GM23338 (cell line): ENCODE data around the gene NTNG1. TPM values are rescaled to one million over a fixed set of nuclear protein-coding genes. Genes with fewer than 3 reads are reported as not detected.

Source experiments
- ATAC-seq: fragments of 200-7000 bp; cut with Tn5 transposase; 3 replicates; pipeline ENCODE4 v1.9.1; 2020
- DNase-seq: peaks from one replicate; pipeline ENCODE4 v3.0.0-alpha.2; 2015; ENCODE audit warnings: low spot score
- H2AFZ ChIP-seq: fragments of 200-600 bp; sonication (generic); 2 replicates; pipeline ENCODE4 v1.8.0; 2016; ENCODE audit warnings: antibody characterized with exemption, mild to moderate bottlenecking, moderate library complexity
- H3F3A ChIP-seq: fragments of 200-600 bp; sonication (generic); replicated peaks from 2 replicates; pipeline ENCODE4 v1.8.0; 2017; ENCODE audit warnings: antibody characterized with exemption, mixed run types, low read depth
- H3K27ac ChIP-seq: fragments of 200-600 bp; sonication (generic); 2 replicates; pipeline ENCODE4 v1.6.1; 2016; ENCODE audit warnings: low read depth
- H3K27me3 ChIP-seq: fragments of 200-600 bp; sonication (generic); 2 replicates; pipeline ENCODE4 v1.8.0; 2016; ENCODE audit warnings: mild to moderate bottlenecking, mixed run types, moderate library complexity; ENCODE audit not compliant: insufficient read depth
- H3K36me3 ChIP-seq: fragments of 200-600 bp; sonication (generic); 2 replicates; pipeline ENCODE4 v1.8.0; 2016; ENCODE audit warnings: mild to moderate bottlenecking; ENCODE audit not compliant: insufficient read depth
- H3K4me1 ChIP-seq: fragments of 200-600 bp; sonication (generic); 2 replicates; pipeline ENCODE4 v1.8.0; 2016; ENCODE audit warnings: mild to moderate bottlenecking, moderate library complexity; ENCODE audit not compliant: insufficient read depth
- H3K4me2 ChIP-seq: fragments of 200-600 bp; sonication (generic); 2 replicates; pipeline ENCODE4 v1.7.1; 2017; ENCODE audit warnings: mixed run types
- H3K4me3 ChIP-seq: fragments of 200-600 bp; sonication (generic); 2 replicates; pipeline ENCODE4 v1.6.1; 2016; ENCODE audit warnings: mixed run types
- H3K79me2 ChIP-seq: fragments of 200-600 bp; sonication (generic); replicated peaks from 2 replicates; pipeline ENCODE4 v1.8.0; 2017; ENCODE audit warnings: mild to moderate bottlenecking; ENCODE audit not compliant: insufficient read depth
- H3K9me2 ChIP-seq: fragments of 200-600 bp; sonication (generic); 2 replicates; pipeline ENCODE4 v1.8.0; 2017; ENCODE audit not compliant: insufficient read depth
- H4K20me1 ChIP-seq: fragments of 200-600 bp; sonication (generic); replicated peaks from 2 replicates; pipeline ENCODE4 v1.8.0; 2017; ENCODE audit warnings: mild to moderate bottlenecking; ENCODE audit not compliant: insufficient read depth
- H3K27ac Mint-ChIP-seq: 2 replicates; pipeline ENCODE4 v1.8.0; 2020; ENCODE audit warnings: inconsistent platforms, mild to moderate bottlenecking, moderate library complexity, mixed read lengths
- H3K27me3 Mint-ChIP-seq: 3 replicates; pipeline ENCODE4 v1.8.0; 2022; ENCODE audit warnings: low read depth, mild to moderate bottlenecking, moderate library complexity, mixed read lengths, inconsistent platforms; ENCODE audit not compliant: insufficient read depth, poor library complexity
- H3K36me3 Mint-ChIP-seq: 3 replicates; pipeline ENCODE4 v1.8.0; 2021; ENCODE audit warnings: low read depth, mild to moderate bottlenecking, inconsistent platforms, moderate library complexity, mixed read lengths
- H3K4me1 Mint-ChIP-seq: 3 replicates; pipeline ENCODE4 v1.8.0; 2020; ENCODE audit warnings: mild to moderate bottlenecking, inconsistent platforms, mixed read lengths
- H3K4me3 Mint-ChIP-seq: 3 replicates; pipeline ENCODE4 v1.8.0; 2021; ENCODE audit warnings: moderate library complexity, mild to moderate bottlenecking, inconsistent platforms, mixed read lengths
- H3K9me3 Mint-ChIP-seq: 3 replicates; pipeline ENCODE4 v1.8.0; 2020; ENCODE audit warnings: moderate library complexity, mild to moderate bottlenecking, inconsistent platforms, mixed read lengths
- CREB1 ChIP-seq: fragments of 250-450 bp; sonication (Bioruptor Pico); IDR thresholded peaks from 2 replicates; pipeline ENCODE4 v1.5.0; 2020; ENCODE audit warnings: low read depth, mild to moderate bottlenecking, moderate library complexity
- ETS1 ChIP-seq: IDR thresholded peaks from 2 replicates; pipeline ENCODE4 v1.6.1; 2016; ENCODE audit warnings: antibody characterized with exemption
- EZH2phosphoT487 ChIP-seq: fragments of 200-600 bp; sonication (generic); IDR thresholded peaks from one replicate; pipeline ENCODE4 v1.8.1; 2018; ENCODE audit warnings: antibody characterized with exemption; ENCODE audit not compliant: unreplicated experiment
- JUNB ChIP-seq: IDR thresholded peaks from one replicate; pipeline ENCODE4 v1.6.1; 2016; ENCODE audit warnings: antibody characterized with exemption; ENCODE audit not compliant: unreplicated experiment
- NANOG ChIP-seq: IDR thresholded peaks from 2 replicates; pipeline ENCODE4 v1.6.1; 2016; ENCODE audit warnings: antibody characterized with exemption, borderline replicate concordance
- POLR2AphosphoS5 ChIP-seq: IDR thresholded peaks from 2 replicates; pipeline ENCODE4 v1.6.1; 2016; ENCODE audit warnings: antibody characterized with exemption, low read depth
- ZNF114 ChIP-seq: fragments of 250-450 bp; sonication (Bioruptor Pico); IDR thresholded peaks from 2 replicates; pipeline ENCODE4 v1.5.0; 2020; ENCODE audit warnings: mild to moderate bottlenecking, moderate library complexity
- polyA plus RNA-seq: library from polyadenylated mRNA; unstranded; fragments of >200 nt; fragmentation: Nextera tagmentation; extraction: Ambion mirVana; gene quantifications from 2 replicates; pipeline ENCODE4 v1.2.1, GENCODE V29; 2016
- total RNA-seq: library from RNA; depleted of rRNA; stranded (reverse); fragments of >200 nt; shearing (Covaris generic); gene quantifications from 2 replicates; pipeline ENCODE4 v1.2.3, GENCODE V29; 2014
- TF ChIP-seq, protein P1 (sequence below): IDR thresholded peaks from one replicate; pipeline ENCODE4 v1.6.1; 2018; ENCODE audit warnings: antibody characterized with exemption; ENCODE audit not compliant: unreplicated experiment
- TF ChIP-seq, protein P2 (sequence below): fragments of 250-450 bp; sonication (Bioruptor Pico); IDR thresholded peaks from 2 replicates; pipeline ENCODE4 v1.5.0; 2020; ENCODE audit warnings: mild to moderate bottlenecking, moderate library complexity

Gene NTNG1
- total and polyA plus RNA-seq, 2 experiments from 2014 or later = 7.2 to 10.3 TPM

- TF ChIP-seq, protein P1, sequence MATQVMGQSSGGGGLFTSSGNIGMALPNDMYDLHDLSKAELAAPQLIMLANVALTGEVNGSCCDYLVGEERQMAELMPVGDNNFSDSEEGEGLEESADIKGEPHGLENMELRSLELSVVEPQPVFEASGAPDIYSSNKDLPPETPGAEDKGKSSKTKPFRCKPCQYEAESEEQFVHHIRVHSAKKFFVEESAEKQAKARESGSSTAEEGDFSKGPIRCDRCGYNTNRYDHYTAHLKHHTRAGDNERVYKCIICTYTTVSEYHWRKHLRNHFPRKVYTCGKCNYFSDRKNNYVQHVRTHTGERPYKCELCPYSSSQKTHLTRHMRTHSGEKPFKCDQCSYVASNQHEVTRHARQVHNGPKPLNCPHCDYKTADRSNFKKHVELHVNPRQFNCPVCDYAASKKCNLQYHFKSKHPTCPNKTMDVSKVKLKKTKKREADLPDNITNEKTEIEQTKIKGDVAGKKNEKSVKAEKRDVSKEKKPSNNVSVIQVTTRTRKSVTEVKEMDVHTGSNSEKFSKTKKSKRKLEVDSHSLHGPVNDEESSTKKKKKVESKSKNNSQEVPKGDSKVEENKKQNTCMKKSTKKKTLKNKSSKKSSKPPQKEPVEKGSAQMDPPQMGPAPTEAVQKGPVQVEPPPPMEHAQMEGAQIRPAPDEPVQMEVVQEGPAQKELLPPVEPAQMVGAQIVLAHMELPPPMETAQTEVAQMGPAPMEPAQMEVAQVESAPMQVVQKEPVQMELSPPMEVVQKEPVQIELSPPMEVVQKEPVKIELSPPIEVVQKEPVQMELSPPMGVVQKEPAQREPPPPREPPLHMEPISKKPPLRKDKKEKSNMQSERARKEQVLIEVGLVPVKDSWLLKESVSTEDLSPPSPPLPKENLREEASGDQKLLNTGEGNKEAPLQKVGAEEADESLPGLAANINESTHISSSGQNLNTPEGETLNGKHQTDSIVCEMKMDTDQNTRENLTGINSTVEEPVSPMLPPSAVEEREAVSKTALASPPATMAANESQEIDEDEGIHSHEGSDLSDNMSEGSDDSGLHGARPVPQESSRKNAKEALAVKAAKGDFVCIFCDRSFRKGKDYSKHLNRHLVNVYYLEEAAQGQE = no peak
- no peak for TF ChIP-seq POLR2AphosphoS5
- TF ChIP-seq ZNF114 (CRISPR knock-in tag) = no peak
- TF ChIP-seq CREB1 (CRISPR knock-in tag) = no peak
- TF ChIP-seq, protein P2, sequence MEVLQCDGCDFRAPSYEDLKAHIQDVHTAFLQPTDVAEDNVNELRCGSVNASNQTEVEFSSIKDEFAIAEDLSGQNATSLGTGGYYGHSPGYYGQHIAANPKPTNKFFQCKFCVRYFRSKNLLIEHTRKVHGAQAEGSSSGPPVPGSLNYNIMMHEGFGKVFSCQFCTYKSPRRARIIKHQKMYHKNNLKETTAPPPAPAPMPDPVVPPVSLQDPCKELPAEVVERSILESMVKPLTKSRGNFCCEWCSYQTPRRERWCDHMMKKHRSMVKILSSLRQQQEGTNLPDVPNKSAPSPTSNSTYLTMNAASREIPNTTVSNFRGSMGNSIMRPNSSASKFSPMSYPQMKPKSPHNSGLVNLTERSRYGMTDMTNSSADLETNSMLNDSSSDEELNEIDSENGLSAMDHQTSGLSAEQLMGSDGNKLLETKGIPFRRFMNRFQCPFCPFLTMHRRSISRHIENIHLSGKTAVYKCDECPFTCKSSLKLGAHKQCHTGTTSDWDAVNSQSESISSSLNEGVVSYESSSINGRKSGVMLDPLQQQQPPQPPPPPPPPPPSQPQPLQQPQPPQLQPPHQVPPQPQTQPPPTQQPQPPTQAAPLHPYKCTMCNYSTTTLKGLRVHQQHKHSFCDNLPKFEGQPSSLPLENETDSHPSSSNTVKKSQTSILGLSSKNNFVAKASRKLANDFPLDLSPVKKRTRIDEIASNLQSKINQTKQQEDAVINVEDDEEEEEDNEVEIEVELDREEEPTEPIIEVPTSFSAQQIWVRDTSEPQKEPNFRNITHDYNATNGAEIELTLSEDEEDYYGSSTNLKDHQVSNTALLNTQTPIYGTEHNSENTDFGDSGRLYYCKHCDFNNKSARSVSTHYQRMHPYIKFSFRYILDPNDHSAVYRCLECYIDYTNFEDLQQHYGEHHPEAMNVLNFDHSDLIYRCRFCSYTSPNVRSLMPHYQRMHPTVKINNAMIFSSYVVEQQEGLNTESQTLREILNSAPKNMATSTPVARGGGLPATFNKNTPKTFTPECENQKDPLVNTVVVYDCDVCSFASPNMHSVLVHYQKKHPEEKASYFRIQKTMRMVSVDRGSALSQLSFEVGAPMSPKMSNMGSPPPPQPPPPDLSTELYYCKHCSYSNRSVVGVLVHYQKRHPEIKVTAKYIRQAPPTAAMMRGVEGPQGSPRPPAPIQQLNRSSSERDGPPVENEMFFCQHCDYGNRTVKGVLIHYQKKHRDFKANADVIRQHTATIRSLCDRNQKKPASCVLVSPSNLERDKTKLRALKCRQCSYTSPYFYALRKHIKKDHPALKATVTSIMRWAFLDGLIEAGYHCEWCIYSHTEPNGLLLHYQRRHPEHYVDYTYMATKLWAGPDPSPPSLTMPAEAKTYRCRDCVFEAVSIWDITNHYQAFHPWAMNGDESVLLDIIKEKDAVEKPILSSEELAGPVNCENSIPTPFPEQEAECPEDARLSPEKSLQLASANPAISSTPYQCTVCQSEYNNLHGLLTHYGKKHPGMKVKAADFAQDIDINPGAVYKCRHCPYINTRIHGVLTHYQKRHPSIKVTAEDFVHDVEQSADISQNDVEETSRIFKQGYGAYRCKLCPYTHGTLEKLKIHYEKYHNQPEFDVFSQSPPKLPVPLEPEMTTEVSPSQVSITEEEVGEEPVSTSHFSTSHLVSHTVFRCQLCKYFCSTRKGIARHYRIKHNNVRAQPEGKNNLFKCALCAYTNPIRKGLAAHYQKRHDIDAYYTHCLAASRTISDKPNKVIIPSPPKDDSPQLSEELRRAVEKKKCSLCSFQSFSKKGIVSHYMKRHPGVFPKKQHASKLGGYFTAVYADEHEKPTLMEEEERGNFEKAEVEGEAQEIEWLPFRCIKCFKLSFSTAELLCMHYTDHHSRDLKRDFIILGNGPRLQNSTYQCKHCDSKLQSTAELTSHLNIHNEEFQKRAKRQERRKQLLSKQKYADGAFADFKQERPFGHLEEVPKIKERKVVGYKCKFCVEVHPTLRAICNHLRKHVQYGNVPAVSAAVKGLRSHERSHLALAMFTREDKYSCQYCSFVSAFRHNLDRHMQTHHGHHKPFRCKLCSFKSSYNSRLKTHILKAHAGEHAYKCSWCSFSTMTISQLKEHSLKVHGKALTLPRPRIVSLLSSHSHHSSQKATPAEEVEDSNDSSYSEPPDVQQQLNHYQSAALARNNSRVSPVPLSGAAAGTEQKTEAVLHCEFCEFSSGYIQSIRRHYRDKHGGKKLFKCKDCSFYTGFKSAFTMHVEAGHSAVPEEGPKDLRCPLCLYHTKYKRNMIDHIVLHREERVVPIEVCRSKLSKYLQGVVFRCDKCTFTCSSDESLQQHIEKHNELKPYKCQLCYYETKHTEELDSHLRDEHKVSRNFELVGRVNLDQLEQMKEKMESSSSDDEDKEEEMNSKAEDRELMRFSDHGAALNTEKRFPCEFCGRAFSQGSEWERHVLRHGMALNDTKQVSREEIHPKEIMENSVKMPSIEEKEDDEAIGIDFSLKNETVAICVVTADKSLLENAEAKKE (CRISPR knock-in tag) = no peak
Measured at GRCh38 chr1:107116306-107116790, 24.5 kb upstream of the NTNG1 start (continued).

GRCh38 chr1:107122225-107122624, 18.6 kb upstream of the NTNG1 start:
- Mint-ChIP-seq H3K36me3 (no peaks in the 10 kb centered on the region), H3K27ac (no peak overlapping the region), H3K9me3 (no peaks in the 10 kb centered on the region), H3K4me3 (no peak overlapping the region), H3K27me3 (no peaks in the 10 kb centered on the region), H3K4me1 (no peaks in the 10 kb centered on the region; the same call in 2 of the 3 replicates)
- H3F3A ChIP-seq = no peaks in the 10 kb centered on the region
- no peaks in the 10 kb centered on the region for H3K79me2 ChIP-seq
- no peak overlapping the region for H3K4me3 ChIP-seq
- no peaks in the 10 kb centered on the region for H3K36me3 ChIP-seq
- no peaks in the 10 kb centered on the region for H4K20me1 ChIP-seq
- H3K9me2 ChIP-seq = no peaks in the 10 kb centered on the region
- no peaks in the 10 kb centered on the region; the same call in 1 of the 2 replicates for H3K4me1 ChIP-seq
- TF ChIP-seq JUNB (no peak), NANOG (no peak), CREB1 (CRISPR knock-in tag) (no peak), EZH2phosphoT487 (no peak), ETS1 (no peak)
- no peak for ATAC-seq
- H3K4me2 ChIP-seq = no peak overlapping the region
- DNase-seq = no peak
- H2AFZ ChIP-seq = no peak overlapping the region
- no peaks in the 10 kb centered on the region for H3K27me3 ChIP-seq
- no peak overlapping the region for H3K27ac ChIP-seq
